Measurements from ENCODE around the gene RASAL3. TPM values are rescaled to one million over a fixed set of nuclear protein-coding genes. Genes with fewer than 3 reads are reported as not detected.

RASAL3 gene
- total and polyA plus RNA-seq, 2 of the 8 experiments (the other 6 are each of a cell fraction or from before 2014, with no cell fraction given): 0.19 to 0.63 TPM

DNA sequence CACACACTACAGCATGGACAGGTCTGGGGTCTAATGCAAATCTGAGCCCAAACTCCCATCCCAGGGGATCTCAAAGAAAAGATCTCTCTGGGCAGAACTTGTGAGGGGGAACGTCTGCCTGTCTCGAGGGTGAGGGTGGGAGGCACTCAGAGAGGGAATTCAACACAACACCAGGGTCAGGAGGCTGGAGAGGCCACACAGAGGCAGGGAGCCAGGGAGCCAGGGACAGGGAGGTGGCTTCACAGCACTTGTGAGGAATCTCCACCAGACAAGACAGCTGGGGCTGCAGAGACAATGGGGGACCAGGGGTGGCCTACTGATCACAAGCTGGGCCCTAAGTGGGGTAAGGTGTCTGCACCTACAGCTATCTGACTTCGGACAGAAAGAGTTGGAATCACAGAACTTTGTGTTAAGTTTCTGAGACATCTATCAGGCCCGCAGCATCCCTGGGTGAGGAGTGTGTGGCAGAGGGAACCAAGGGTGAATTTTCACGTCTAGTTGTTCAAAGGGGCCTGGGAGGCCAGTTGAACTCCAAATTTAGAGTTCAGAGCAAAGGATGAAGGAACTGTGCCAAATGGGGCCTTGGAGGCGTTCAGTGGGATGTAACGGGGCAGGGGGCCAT is 32.8 kb downstream of the RASAL3 start (continued):
- TF ChIP-seq KDM5A (IDR thresholded peaks at IDR 0.05; ENCODE audit: low read length): no peak
- TF ChIP-seq, protein P1, sequence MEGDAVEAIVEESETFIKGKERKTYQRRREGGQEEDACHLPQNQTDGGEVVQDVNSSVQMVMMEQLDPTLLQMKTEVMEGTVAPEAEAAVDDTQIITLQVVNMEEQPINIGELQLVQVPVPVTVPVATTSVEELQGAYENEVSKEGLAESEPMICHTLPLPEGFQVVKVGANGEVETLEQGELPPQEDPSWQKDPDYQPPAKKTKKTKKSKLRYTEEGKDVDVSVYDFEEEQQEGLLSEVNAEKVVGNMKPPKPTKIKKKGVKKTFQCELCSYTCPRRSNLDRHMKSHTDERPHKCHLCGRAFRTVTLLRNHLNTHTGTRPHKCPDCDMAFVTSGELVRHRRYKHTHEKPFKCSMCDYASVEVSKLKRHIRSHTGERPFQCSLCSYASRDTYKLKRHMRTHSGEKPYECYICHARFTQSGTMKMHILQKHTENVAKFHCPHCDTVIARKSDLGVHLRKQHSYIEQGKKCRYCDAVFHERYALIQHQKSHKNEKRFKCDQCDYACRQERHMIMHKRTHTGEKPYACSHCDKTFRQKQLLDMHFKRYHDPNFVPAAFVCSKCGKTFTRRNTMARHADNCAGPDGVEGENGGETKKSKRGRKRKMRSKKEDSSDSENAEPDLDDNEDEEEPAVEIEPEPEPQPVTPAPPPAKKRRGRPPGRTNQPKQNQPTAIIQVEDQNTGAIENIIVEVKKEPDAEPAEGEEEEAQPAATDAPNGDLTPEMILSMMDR (IDR thresholded peaks at IDR 0.05; ENCODE audit: control extremely low read depth in 1 of 3, insufficient read depth in 1 of 3, low read depth in 1 of 3, low read length in 3 of 3): no peak
- TF ChIP-seq CBX8 (IDR thresholded peaks at IDR 0.05; ENCODE audit: borderline replicate concordance, low read depth, low read length): no peak
- no peak for TF ChIP-seq BCL11A (IDR thresholded peaks at IDR 0.05; ENCODE audit: low read depth in 2 of 2, low read length in 2 of 2)
- TF ChIP-seq, protein P2, sequence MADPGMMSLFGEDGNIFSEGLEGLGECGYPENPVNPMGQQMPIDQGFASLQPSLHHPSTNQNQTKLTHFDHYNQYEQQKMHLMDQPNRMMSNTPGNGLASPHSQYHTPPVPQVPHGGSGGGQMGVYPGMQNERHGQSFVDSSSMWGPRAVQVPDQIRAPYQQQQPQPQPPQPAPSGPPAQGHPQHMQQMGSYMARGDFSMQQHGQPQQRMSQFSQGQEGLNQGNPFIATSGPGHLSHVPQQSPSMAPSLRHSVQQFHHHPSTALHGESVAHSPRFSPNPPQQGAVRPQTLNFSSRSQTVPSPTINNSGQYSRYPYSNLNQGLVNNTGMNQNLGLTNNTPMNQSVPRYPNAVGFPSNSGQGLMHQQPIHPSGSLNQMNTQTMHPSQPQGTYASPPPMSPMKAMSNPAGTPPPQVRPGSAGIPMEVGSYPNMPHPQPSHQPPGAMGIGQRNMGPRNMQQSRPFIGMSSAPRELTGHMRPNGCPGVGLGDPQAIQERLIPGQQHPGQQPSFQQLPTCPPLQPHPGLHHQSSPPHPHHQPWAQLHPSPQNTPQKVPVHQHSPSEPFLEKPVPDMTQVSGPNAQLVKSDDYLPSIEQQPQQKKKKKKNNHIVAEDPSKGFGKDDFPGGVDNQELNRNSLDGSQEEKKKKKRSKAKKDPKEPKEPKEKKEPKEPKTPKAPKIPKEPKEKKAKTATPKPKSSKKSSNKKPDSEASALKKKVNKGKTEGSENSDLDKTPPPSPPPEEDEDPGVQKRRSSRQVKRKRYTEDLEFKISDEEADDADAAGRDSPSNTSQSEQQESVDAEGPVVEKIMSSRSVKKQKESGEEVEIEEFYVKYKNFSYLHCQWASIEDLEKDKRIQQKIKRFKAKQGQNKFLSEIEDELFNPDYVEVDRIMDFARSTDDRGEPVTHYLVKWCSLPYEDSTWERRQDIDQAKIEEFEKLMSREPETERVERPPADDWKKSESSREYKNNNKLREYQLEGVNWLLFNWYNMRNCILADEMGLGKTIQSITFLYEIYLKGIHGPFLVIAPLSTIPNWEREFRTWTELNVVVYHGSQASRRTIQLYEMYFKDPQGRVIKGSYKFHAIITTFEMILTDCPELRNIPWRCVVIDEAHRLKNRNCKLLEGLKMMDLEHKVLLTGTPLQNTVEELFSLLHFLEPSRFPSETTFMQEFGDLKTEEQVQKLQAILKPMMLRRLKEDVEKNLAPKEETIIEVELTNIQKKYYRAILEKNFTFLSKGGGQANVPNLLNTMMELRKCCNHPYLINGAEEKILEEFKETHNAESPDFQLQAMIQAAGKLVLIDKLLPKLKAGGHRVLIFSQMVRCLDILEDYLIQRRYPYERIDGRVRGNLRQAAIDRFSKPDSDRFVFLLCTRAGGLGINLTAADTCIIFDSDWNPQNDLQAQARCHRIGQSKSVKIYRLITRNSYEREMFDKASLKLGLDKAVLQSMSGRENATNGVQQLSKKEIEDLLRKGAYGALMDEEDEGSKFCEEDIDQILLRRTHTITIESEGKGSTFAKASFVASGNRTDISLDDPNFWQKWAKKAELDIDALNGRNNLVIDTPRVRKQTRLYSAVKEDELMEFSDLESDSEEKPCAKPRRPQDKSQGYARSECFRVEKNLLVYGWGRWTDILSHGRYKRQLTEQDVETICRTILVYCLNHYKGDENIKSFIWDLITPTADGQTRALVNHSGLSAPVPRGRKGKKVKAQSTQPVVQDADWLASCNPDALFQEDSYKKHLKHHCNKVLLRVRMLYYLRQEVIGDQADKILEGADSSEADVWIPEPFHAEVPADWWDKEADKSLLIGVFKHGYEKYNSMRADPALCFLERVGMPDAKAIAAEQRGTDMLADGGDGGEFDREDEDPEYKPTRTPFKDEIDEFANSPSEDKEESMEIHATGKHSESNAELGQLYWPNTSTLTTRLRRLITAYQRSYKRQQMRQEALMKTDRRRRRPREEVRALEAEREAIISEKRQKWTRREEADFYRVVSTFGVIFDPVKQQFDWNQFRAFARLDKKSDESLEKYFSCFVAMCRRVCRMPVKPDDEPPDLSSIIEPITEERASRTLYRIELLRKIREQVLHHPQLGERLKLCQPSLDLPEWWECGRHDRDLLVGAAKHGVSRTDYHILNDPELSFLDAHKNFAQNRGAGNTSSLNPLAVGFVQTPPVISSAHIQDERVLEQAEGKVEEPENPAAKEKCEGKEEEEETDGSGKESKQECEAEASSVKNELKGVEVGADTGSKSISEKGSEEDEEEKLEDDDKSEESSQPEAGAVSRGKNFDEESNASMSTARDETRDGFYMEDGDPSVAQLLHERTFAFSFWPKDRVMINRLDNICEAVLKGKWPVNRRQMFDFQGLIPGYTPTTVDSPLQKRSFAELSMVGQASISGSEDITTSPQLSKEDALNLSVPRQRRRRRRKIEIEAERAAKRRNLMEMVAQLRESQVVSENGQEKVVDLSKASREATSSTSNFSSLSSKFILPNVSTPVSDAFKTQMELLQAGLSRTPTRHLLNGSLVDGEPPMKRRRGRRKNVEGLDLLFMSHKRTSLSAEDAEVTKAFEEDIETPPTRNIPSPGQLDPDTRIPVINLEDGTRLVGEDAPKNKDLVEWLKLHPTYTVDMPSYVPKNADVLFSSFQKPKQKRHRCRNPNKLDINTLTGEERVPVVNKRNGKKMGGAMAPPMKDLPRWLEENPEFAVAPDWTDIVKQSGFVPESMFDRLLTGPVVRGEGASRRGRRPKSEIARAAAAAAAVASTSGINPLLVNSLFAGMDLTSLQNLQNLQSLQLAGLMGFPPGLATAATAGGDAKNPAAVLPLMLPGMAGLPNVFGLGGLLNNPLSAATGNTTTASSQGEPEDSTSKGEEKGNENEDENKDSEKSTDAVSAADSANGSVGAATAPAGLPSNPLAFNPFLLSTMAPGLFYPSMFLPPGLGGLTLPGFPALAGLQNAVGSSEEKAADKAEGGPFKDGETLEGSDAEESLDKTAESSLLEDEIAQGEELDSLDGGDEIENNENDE (IDR thresholded peaks at IDR 0.05; ENCODE audit: insufficient replicate concordance, low read length): no peak

Data from H1 (cell line).